Karpas-422 (cell line): ENCODE data around the gene TMEM145. TPM values are rescaled to one million over a fixed set of nuclear protein-coding genes. Genes with fewer than 3 reads are reported as not detected.
A peak's percentile ranks its signal among the peaks of the same experiment; 100 is the strongest.

Source experiments
- DNase-seq: peaks from one replicate; pipeline ENCODE4 v3.0.0-alpha.2; 2015
- H2AFZ ChIP-seq: fragments of 200-600 bp; sonication (generic); 2 replicates; pipeline ENCODE4 v1.6.1; 2014; ENCODE audit warnings: antibody characterized with exemption, low read length, mixed read lengths
- H3K27ac ChIP-seq: fragments of 200-600 bp; sonication (generic); 2 replicates; pipeline ENCODE4 v1.5.1; 2014; ENCODE audit warnings: mild to moderate bottlenecking, low read length, moderate library complexity
- H3K27me3 ChIP-seq: fragments of 200-600 bp; sonication (generic); 2 replicates; pipeline ENCODE4 v1.6.1; 2014; ENCODE audit warnings: low read length, mixed read lengths
- H3K36me3 ChIP-seq: fragments of 200-600 bp; sonication (generic); 2 replicates; pipeline ENCODE4 v1.6.1; 2014; ENCODE audit warnings: low read length, mixed read lengths; ENCODE audit not compliant: insufficient read depth
- H3K4me1 ChIP-seq: fragments of 200-600 bp; sonication (generic); 2 replicates; pipeline ENCODE4 v1.6.1; 2014; ENCODE audit warnings: mild to moderate bottlenecking, low read length, mixed read lengths
- H3K4me2 ChIP-seq: fragments of 200-600 bp; sonication (generic); 2 replicates; pipeline ENCODE4 v1.6.1; 2014; ENCODE audit warnings: low read length, low read depth, mild to moderate bottlenecking; ENCODE audit not compliant: poor library complexity, severe bottlenecking
- H3K4me3 ChIP-seq: fragments of 200-600 bp; sonication (generic); 2 replicates; pipeline ENCODE4 v1.5.1; 2014; ENCODE audit warnings: mild to moderate bottlenecking, antibody characterized with exemption, low read length, mixed read lengths
- H3K79me2 ChIP-seq: fragments of 200-600 bp; sonication (generic); 2 replicates; pipeline ENCODE4 v1.6.1; 2014; ENCODE audit warnings: mild to moderate bottlenecking, low read length, mixed read lengths
- H3K9ac ChIP-seq: fragments of 200-600 bp; sonication (generic); 2 replicates; pipeline ENCODE4 v1.6.0; 2014; ENCODE audit warnings: low read length
- H3K9me2 ChIP-seq: fragments of 200-600 bp; sonication (generic), shearing (Covaris generic); replicated peaks from 2 replicates; pipeline ENCODE4 v1.6.0; 2014; ENCODE audit warnings: mild to moderate bottlenecking, low read length, moderate library complexity; ENCODE audit not compliant: insufficient read depth
- H3K9me3 ChIP-seq: fragments of 300-700, 200-600 bp; sonication (generic); 2 replicates; pipeline ENCODE4 v1.6.1; 2014; ENCODE audit warnings: low read length, mixed read lengths
- H4K20me1 ChIP-seq: fragments of 200-600 bp; sonication (generic); 2 replicates; pipeline ENCODE4 v1.6.1; 2014; ENCODE audit warnings: mild to moderate bottlenecking, antibody characterized with exemption, low read length, low read depth; ENCODE audit not compliant: insufficient read depth
- total RNA-seq: library from RNA; depleted of rRNA; stranded (reverse); fragments of >200 nt; shearing (Covaris generic); gene quantifications from 2 replicates; pipeline ENCODE4 v1.2.3, GENCODE V29; 2014; ENCODE audit warnings: low replicate concordance

TMEM145 gene
- total RNA-seq, 1 experiment from 2014 or later = 18.7 TPM

DNA sequence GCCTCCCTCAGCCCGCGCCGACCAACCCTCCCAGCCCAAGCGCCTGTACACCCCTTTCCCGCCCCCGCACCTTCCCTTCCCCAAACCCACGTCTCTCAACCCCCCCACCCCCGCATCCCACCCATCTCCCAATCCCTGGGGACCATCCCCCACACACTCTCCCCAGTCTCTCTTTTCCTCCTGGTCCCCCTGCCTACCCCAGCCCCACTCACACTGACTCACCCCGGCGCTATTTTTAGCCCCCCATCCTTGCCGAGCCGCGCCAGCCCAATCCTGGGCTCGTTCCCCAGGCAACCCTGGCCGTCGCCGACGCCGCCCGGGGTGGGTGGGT lies 32.3 kb upstream of the TMEM145 start:
- Histone ChIP-seq H2AFZ (no peak overlapping the region), H3K79me2 (peaks cover 13% of the 10 kb centered on the region)

DNA sequence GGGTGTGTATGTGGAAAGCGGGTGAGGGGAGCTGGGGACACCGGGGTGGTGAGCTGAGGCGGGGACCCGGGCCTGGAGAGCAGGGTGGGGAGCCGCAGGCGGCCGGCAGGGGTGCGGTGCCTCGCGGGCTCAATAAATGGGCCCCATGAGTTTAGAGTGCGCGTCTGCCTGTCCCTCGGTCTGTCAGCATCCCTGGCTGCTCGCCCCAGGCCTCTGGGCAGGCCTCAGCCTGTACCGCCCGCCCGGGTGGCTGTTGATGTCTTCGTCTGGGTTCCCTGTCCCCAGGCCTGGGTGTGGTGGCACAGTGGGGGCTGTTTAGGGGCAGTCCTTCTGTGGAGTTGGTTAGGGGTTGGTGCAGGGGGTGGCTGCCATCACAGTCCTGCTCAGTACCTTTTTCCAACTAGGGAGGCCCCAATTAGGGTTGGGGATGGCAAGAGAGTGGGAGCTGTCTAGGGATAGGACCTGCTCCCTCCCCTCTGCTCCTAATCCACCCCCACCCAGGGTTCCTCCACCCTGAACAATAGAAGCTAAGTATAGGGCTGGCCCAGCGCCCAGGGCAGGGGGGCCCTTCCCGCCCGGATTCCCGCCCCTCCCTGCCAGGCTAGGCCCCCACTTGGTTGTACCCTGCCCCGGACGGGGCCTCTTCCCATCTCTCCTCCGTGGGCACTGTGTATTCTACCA lies 31.8 kb upstream of the TMEM145 start:
- H3K9me2 ChIP-seq = no peaks in the 10 kb centered on the region
- peaks cover 7% of the 10 kb centered on the region; the same call in 1 of the 2 replicates for H4K20me1 ChIP-seq
- peak; percentile 74 for DNase-seq
- peak overlapping the region; percentile 81 for H3K27ac ChIP-seq
- H3K36me3 ChIP-seq = no peaks in the 10 kb centered on the region
- H3K79me2 ChIP-seq = peaks cover 18% of the 10 kb centered on the region
- no peaks in the 10 kb centered on the region for H3K9me3 ChIP-seq
- H3K27me3 ChIP-seq = no peaks in the 10 kb centered on the region
- no peak overlapping the region for H2AFZ ChIP-seq
- peak overlapping the region; percentile 95 for H3K4me2 ChIP-seq
- H3K9ac ChIP-seq = peak overlapping the region; percentile 91
- H3K4me3 ChIP-seq = peak overlapping the region; percentile 89
- peaks cover 56% of the 10 kb centered on the region for H3K4me1 ChIP-seq

More for the DNA sequence above, 32.3 kb upstream of the TMEM145 start:
- H3K36me3 ChIP-seq = no peaks in the 10 kb centered on the region
- peak overlapping the region; percentile 81 for H3K27ac ChIP-seq
- no peaks in the 10 kb centered on the region for H3K27me3 ChIP-seq
- H3K4me1 ChIP-seq = peaks cover 51% of the 10 kb centered on the region
- no peaks in the 10 kb centered on the region for H3K9me3 ChIP-seq
- no peaks in the 10 kb centered on the region for H3K9me2 ChIP-seq
- peak overlapping the region; percentile 89 for H3K4me3 ChIP-seq
- H4K20me1 ChIP-seq = peaks cover 3% of the 10 kb centered on the region; the same call in 1 of the 2 replicates
- H3K9ac ChIP-seq = peak overlapping the region; percentile 91
- peak overlapping the region; percentile 95 for H3K4me2 ChIP-seq
- no peak for DNase-seq

GRCh38 chr19:42281827-42282762 lies 31.0 kb upstream of the TMEM145 start:
- Histone ChIP-seq H3K4me2 (peak overlapping the region; percentile 95), H3K36me3 (peaks cover 5% of the 10 kb centered on the region; the same call in 1 of the 2 replicates), H2AFZ (no peak overlapping the region), H3K4me1 (peaks cover 61% of the 10 kb centered on the region), H3K9me2 (no peaks in the 10 kb centered on the region), H3K79me2 (peaks cover 18% of the 10 kb centered on the region), H3K4me3 (peak overlapping the region; percentile 89; the same call in 1 of the 2 replicates), H3K9ac (peak overlapping the region; percentile 91), H3K27me3 (no peaks in the 10 kb centered on the region), H3K9me3 (no peaks in the 10 kb centered on the region), H3K27ac (peak overlapping the region; percentile 81), H4K20me1 (peaks cover 7% of the 10 kb centered on the region; the same call in 1 of the 2 replicates)
- peak; percentile 53 for DNase-seq

DNA sequence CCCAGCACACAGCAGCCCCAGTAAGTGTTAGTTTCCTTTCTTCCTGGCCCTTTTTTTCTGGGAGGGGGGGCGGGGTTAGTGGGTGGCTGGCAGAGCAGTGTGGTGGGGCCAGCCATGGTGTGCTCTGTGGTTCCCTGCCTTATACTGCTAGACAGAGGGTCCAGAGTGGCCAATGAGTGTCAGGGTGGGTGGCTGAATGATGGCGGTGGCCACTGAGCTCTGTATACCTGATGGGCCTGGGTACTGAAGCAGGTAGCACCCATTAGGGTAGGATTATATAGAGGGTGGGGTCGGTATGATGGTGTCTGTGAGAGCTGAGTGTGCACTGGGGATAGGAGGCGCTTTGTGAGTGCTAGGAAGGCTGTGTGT lies 30.3 kb upstream of the TMEM145 start:
- DNase-seq = no peak
- Histone ChIP-seq H3K36me3 (peaks cover 11% of the 10 kb centered on the region; the same call in 1 of the 2 replicates), H3K79me2 (peaks cover 18% of the 10 kb centered on the region), H3K4me3 (peak overlapping the region; percentile 75), H4K20me1 (peaks cover 10% of the 10 kb centered on the region; the same call in 1 of the 2 replicates), H3K9ac (peak overlapping the region; percentile 91), H3K9me3 (no peaks in the 10 kb centered on the region), H2AFZ (no peak overlapping the region), H3K9me2 (no peaks in the 10 kb centered on the region), H3K27ac (peak overlapping the region; percentile 81), H3K4me2 (peak overlapping the region; percentile 95), H3K4me1 (peaks cover 61% of the 10 kb centered on the region), H3K27me3 (no peaks in the 10 kb centered on the region)

DNA sequence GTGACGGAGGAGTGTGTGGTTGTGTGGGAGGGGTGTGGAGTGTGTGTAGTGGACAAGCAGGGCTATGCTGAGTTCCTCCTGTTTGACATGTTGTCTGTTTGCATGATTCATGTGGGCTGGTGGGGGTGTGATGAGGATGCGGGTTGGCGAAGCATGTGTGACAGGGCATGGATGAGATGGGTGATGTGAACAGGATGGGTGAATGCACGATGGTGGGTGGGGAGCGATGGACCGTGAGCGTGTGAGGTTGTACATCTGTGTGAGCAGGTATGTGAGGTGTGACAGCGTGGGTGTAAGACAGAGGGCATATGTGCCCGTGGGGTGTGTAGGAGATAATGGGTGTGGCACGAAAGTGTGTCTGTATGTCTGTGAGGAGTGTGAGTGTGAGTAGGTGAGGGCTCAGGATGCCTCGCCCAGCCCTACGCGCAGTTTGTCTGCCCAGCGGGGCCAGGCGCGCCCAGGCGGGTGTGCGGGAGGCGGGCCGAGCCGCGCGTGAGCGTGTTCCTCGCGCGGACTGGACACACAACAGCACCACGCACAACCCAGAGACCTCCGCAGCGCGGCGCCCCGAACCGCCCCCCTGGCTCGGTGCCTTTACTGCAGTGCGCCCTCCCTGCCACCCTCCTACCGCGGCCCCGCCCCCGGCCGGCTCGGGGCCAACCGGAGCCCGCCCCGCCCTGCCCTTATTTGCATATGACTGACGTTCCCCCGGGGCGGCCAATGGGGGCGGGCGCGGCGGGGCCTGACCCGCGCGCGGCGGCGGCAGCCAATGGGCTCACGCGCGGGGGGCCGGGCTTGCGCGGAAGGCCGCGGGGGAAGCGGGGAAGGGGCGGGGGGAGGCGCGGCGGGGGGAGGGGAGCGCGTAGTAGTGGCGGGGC lies 29.7 kb upstream of the TMEM145 start:
- Histone ChIP-seq H3K36me3 (peaks cover 13% of the 10 kb centered on the region; the same call in 1 of the 2 replicates), H3K9me2 (no peaks in the 10 kb centered on the region), H3K4me3 (peak overlapping the region; percentile 75), H3K4me1 (peaks cover 60% of the 10 kb centered on the region), H3K4me2 (peak overlapping the region; percentile 93), H3K27ac (peak overlapping the region; percentile 81), H3K9ac (peak overlapping the region; percentile 82), H2AFZ (no peak overlapping the region), H3K9me3 (no peaks in the 10 kb centered on the region), H4K20me1 (peaks cover 10% of the 10 kb centered on the region; the same call in 1 of the 2 replicates), H3K79me2 (peaks cover 18% of the 10 kb centered on the region), H3K27me3 (no peaks in the 10 kb centered on the region)
- DNase-seq = peak; percentile 98

DNA sequence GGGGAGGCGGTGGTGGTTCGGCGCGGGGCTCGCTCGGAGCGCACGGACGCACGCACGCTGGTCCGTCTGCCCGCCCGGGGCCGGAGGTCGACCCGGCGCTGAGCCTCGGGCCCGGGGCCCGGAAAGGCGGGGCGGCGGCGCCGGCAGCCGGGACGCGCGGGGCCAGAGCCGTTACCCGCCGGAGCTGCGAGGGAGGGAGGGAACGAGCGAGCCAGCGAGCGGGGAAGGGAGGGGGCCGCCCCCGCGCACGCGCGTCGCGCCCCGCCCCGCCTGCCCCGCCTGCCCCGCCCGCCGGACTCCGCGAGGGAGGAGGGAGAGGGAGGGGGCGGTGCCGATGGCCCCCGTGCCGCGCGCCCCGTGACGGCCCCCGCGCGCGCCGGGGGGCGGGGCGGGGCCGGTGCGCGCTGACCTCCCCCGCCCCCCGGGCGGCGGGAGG lies 29.0 kb upstream of the TMEM145 start:
- H3K27me3 ChIP-seq = no peaks in the 10 kb centered on the region
- H3K9me2 ChIP-seq = no peaks in the 10 kb centered on the region
- H3K36me3 ChIP-seq = peaks cover 14% of the 10 kb centered on the region; the same call in 1 of the 2 replicates
- no peak overlapping the region for H2AFZ ChIP-seq
- DNase-seq = peak; percentile 95
- H3K9me3 ChIP-seq = no peaks in the 10 kb centered on the region
- peaks cover 18% of the 10 kb centered on the region for H3K79me2 ChIP-seq
- peaks cover 10% of the 10 kb centered on the region; the same call in 1 of the 2 replicates for H4K20me1 ChIP-seq
- peak overlapping the region; percentile 59; the same call in 1 of the 2 replicates for H3K27ac ChIP-seq
- peak overlapping the region; percentile 76 for H3K9ac ChIP-seq
- peak overlapping the region; percentile 50; the same call in 1 of the 2 replicates for H3K4me3 ChIP-seq
- peak overlapping the region; percentile 34 for H3K4me2 ChIP-seq
- peaks cover 53% of the 10 kb centered on the region for H3K4me1 ChIP-seq

- H3K4me3 ChIP-seq = peak overlapping the region; percentile 85
- peaks cover 47% of the 10 kb centered on the region for H3K4me1 ChIP-seq
- peaks cover 18% of the 10 kb centered on the region for H3K79me2 ChIP-seq
Measured at GRCh38 chr19:42284591-42285341, 28.3 kb upstream of the TMEM145 start.

More at GRCh38 chr19:42284591-42285341, 28.3 kb upstream of the TMEM145 start:
- H3K9ac ChIP-seq = peak overlapping the region; percentile 83
- H3K27me3 ChIP-seq = no peaks in the 10 kb centered on the region
- DNase-seq = peak; percentile 69
- peak overlapping the region; percentile 54 for H3K27ac ChIP-seq
- H3K9me3 ChIP-seq = no peaks in the 10 kb centered on the region
- H3K4me2 ChIP-seq = peak overlapping the region; percentile 92
- H3K9me2 ChIP-seq = no peaks in the 10 kb centered on the region
- H2AFZ ChIP-seq = no peak overlapping the region
- peaks cover 10% of the 10 kb centered on the region; the same call in 1 of the 2 replicates for H4K20me1 ChIP-seq
- H3K36me3 ChIP-seq = peaks cover 14% of the 10 kb centered on the region; the same call in 1 of the 2 replicates
